HEK293 (cell line): ENCODE data around the gene CCDC28B.

Experiments
- HOXC10 ChIP-seq: sonication (generic); formaldehyde crosslinking; IDR thresholded peaks from 2 replicates; pipeline ENCODE4 v1.8.1; 2023; ENCODE audit warnings: mild to moderate bottlenecking, missing genetic modification reagents
- INSM2 ChIP-seq: fragments of 450-650 bp; formaldehyde crosslinking; IDR thresholded peaks from 2 replicates; pipeline ENCODE4 v1.5.1; 2016; ENCODE audit warnings: missing biosample characterization, missing genetic modification characterization
- KLF1 ChIP-seq: fragments of 450-650 bp; formaldehyde crosslinking; IDR thresholded peaks from 2 replicates; pipeline ENCODE4 v1.5.1; 2016; ENCODE audit warnings: missing biosample characterization, missing genetic modification characterization
- KLF9 ChIP-seq: fragments of 450-650 bp; formaldehyde crosslinking; IDR thresholded peaks from 2 replicates; pipeline ENCODE4 v1.5.1; 2016; ENCODE audit warnings: missing biosample characterization, missing genetic modification characterization, low read depth
- MZF1 ChIP-seq: fragments of 450-650 bp; formaldehyde crosslinking; IDR thresholded peaks from 2 replicates; pipeline ENCODE4 v1.5.1; 2017; ENCODE audit warnings: missing biosample characterization, missing genetic modification characterization, borderline replicate concordance
- PBX3 ChIP-seq: sonication (generic); formaldehyde crosslinking; IDR thresholded peaks from 2 replicates; pipeline ENCODE4 v1.8.1; 2022; ENCODE audit warnings: mild to moderate bottlenecking, moderate library complexity, missing genetic modification reagents
- PRDM10 ChIP-seq: fragments of 450-650 bp; formaldehyde crosslinking; IDR thresholded peaks from 2 replicates; pipeline ENCODE4 v1.5.1; 2016; ENCODE audit warnings: missing biosample characterization, missing genetic modification characterization
- PRDM2 ChIP-seq: fragments of 450-650 bp; formaldehyde crosslinking; IDR thresholded peaks from 2 replicates; pipeline ENCODE4 v1.5.1; 2016; ENCODE audit warnings: missing biosample characterization, missing genetic modification characterization, borderline replicate concordance
- SCRT1 ChIP-seq: fragments of 450-650 bp; formaldehyde crosslinking; IDR thresholded peaks from 2 replicates; pipeline ENCODE4 v1.5.1; 2016; ENCODE audit warnings: missing biosample characterization, missing genetic modification characterization, borderline replicate concordance
- SCRT2 ChIP-seq: fragments of 450-650 bp; formaldehyde crosslinking; IDR thresholded peaks from 2 replicates; pipeline ENCODE4 v1.5.1; 2016; ENCODE audit warnings: missing biosample characterization, missing genetic modification characterization
- ZBTB44 ChIP-seq: fragments of 450-650 bp; IDR thresholded peaks from 2 replicates; pipeline ENCODE4 v1.5.1; 2018; ENCODE audit warnings: missing biosample characterization, mild to moderate bottlenecking, missing genetic modification characterization
- ZBTB6 ChIP-seq: fragments of 450-650 bp; formaldehyde crosslinking; IDR thresholded peaks from 2 replicates; pipeline ENCODE4 v1.5.1; 2017; ENCODE audit warnings: missing biosample characterization, missing genetic modification characterization
- ZNF239 ChIP-seq: fragments of 450-650 bp; formaldehyde crosslinking; IDR thresholded peaks from 2 replicates; pipeline ENCODE4 v1.5.1; 2016; ENCODE audit warnings: missing biosample characterization, missing genetic modification characterization
- ZNF398 ChIP-seq: fragments of 450-650 bp; formaldehyde crosslinking; IDR thresholded peaks from 2 replicates; pipeline ENCODE4 v1.5.1; 2017; ENCODE audit warnings: missing biosample characterization, missing genetic modification characterization
- ZNF510 ChIP-seq: fragments of 450-650 bp; formaldehyde crosslinking; IDR thresholded peaks from 2 replicates; pipeline ENCODE4 v1.5.1; 2018; ENCODE audit warnings: mild to moderate bottlenecking, missing genetic modification characterization, missing biosample characterization; ENCODE audit not compliant: insufficient replicate concordance
- ZNF548 ChIP-seq: fragments of 450-650 bp; formaldehyde crosslinking; IDR thresholded peaks from 2 replicates; pipeline ENCODE4 v1.5.1; 2016; ENCODE audit warnings: missing biosample characterization, missing genetic modification characterization
- ZNF558 ChIP-seq: fragments of 450-650 bp; formaldehyde crosslinking; IDR thresholded peaks from 2 replicates; pipeline ENCODE4 v1.5.1; 2016; ENCODE audit warnings: missing biosample characterization, missing genetic modification characterization
- ZNF560 ChIP-seq: fragments of 450-650 bp; formaldehyde crosslinking; IDR thresholded peaks from 2 replicates; pipeline ENCODE4 v1.5.1; 2017; ENCODE audit warnings: missing biosample characterization, missing genetic modification characterization, borderline replicate concordance
- ZNF660 ChIP-seq: fragments of 450-650 bp; IDR thresholded peaks from 2 replicates; pipeline ENCODE4 v1.5.1; 2018; ENCODE audit warnings: missing biosample characterization, mild to moderate bottlenecking, missing genetic modification characterization
- ZNF707 ChIP-seq: fragments of 450-650 bp; formaldehyde crosslinking; IDR thresholded peaks from 2 replicates; pipeline ENCODE4 v1.5.1; 2016; ENCODE audit warnings: missing biosample characterization, missing genetic modification characterization

The CCDC28B gene

GRCh38 chr1:32208891-32209328, 8.5 kb downstream of the CCDC28B start, which contains the start of gene DCDC2B (continued):
- TF ChIP-seq ZBTB44 (tag by site-specific recombination) (no peak), SCRT2 (tag by site-specific recombination) (peak; percentile 84), INSM2 (peak; percentile 85), ZNF398 (no peak), PRDM10 (no peak), HOXC10 (CRISPR knock-in tag) (no peak), ZNF707 (no peak), PRDM2 (tag by site-specific recombination) (no peak), ZNF510 (tag by site-specific recombination) (no peak), KLF9 (tag by site-specific recombination) (no peak), MZF1 (0 out of 2 replicates have a peak, but pooled peaks have one; percentile 6), KLF1 (tag by site-specific recombination) (no peak), ZNF660 (tag by site-specific recombination) (no peak), ZNF560 (no peak), ZNF239 (peak; percentile 88), SCRT1 (tag by site-specific recombination) (0 out of 2 replicates have a peak, but pooled peaks have one; percentile 37), ZNF558 (tag by site-specific recombination) (no peak), ZBTB6 (no peak), PBX3 (CRISPR knock-in tag) (no peak), ZNF548 (tag by site-specific recombination) (no peak)
